Hippocampal formation (tissue), 2 donors: ENCODE measurements around the gene NPIPB8.
"Not testable (repeated sequence)": the region's sequence is repeated elsewhere in the genome, so short reads cannot be mapped to it uniquely, and the experiment has no call there.

Source experiments
- DNase-seq, 2 donors: peaks; one replicate each; lab custom pipeline; 2025; lab: John Stamatoyannopoulos, UW

NPIPB8 gene

GRCh38 chr16:28607116-28607623 lies 30.7 kb upstream of the NPIPB8 start:
- no peak for DNase-seq

- DNase-seq: not testable (repeated sequence)
These were observed 30.0 kb upstream of the NPIPB8 start for GRCh38 chr16:28607681-28608495.

GRCh38 chr16:28608496-28608808 lies 29.4 kb upstream of the NPIPB8 start:
- not testable (repeated sequence) for DNase-seq

GRCh38 chr16:28608867-28609596 lies 28.8 kb upstream of the NPIPB8 start:
- DNase-seq: not testable (repeated sequence)

GRCh38 chr16:28609631-28610594 lies 28.0 kb upstream of the NPIPB8 start, which contains the start of gene SULT1A1:
SULT1A1 (minus strand) TSS chr16:28610044; CDS start chr16:28608855, 1,189 bp downstream.
- no peak for DNase-seq

- DNase-seq: no peak
These were observed 27.2 kb upstream of the NPIPB8 start for GRCh38 chr16:28610595-28611191.

GRCh38 chr16:28612359-28613280 lies 25.2 kb upstream of the NPIPB8 start:
- not testable (repeated sequence) for DNase-seq

- DNase-seq: not testable (repeated sequence)
These were observed 24.0 kb upstream of the NPIPB8 start for GRCh38 chr16:28613912-28614311.

GRCh38 chr16:28614561-28614960 lies 23.3 kb upstream of the NPIPB8 start:
- DNase-seq: not testable (repeated sequence)

GRCh38 chr16:28615486-28616223 lies 22.2 kb upstream of the NPIPB8 start:
- peak in 1 of 2 donors; percentile 11 for DNase-seq

- not testable (repeated sequence) for DNase-seq
These were observed 21.7 kb upstream of the NPIPB8 start for GRCh38 chr16:28616224-28616577.

GRCh38 chr16:28616636-28617035 lies 21.2 kb upstream of the NPIPB8 start:
- DNase-seq: no peak

- no peak for DNase-seq
These were observed 20.0 kb upstream of the NPIPB8 start for GRCh38 chr16:28617874-28618273.

GRCh38 chr16:28620316-28620715 lies 17.5 kb upstream of the NPIPB8 start:
- DNase-seq: not testable (repeated sequence)

- DNase-seq: no peak
These were observed 16.2 kb upstream of the NPIPB8 start for GRCh38 chr16:28621481-28622155.

- not testable (repeated sequence) for DNase-seq
These were observed 15.2 kb upstream of the NPIPB8 start for GRCh38 chr16:28622532-28623171.

- no peak for DNase-seq
These were observed 14.6 kb upstream of the NPIPB8 start for GRCh38 chr16:28623172-28623711.

GRCh38 chr16:28630905-28631304 lies 7.0 kb upstream of the NPIPB8 start:
- not testable (repeated sequence) for DNase-seq
